ENCODE measurements around the gene CLASP2. TPM values are rescaled to one million over a fixed set of nuclear protein-coding genes. Genes with fewer than 3 reads are reported as not detected.

The CLASP2 gene
- total RNA-seq (2022; extraction: Qiagen RNA extraction; ENCODE audit: low read depth): 16.2 to 22.5 TPM (median 20.2 TPM) in 5 replicates

DNA sequence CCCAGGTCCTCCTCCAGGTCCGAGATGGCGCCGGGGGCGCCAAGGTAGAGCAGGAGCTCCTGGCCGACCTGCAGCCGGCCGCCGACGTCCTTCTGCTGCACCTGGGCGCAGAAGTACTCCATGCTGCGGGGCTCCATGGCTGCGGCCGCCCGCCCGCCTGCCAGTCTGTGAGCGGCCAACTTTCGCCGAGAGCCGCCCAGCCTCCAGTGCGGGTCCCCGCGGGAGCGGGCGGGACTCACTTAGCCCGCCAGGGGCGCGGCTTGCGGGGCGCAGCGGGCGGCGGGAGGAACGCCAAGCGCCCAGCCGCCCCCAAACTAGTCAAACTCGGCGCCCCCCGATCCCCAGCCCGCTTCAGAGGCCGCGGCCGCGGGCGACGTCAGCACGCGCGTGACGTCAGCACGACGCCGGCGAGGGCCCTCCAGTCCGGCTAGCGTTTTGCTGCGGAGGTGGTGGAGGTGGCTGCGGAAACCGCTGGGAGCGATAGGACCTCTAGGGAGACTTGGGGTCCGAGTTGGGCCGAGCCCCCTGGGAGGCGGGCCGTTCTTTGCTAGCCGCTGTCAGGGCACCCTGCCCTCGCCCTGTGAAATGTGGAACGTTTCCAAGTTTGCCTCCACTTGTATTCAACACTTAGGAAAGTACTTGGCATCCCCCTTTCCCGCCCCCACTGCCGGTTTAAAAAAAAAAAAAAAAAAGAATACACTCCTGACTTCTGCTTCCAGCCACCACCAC is at the start of gene CLASP2:
Gene CLASP2, minus strand, starts transcription at position 389 of the 729 bp plus-strand sequence. Its CDS starts 252 bp downstream, at position 137.

Other genes with a start within 250 kb of the CLASP2 start
- 108 to 177 TPM (median 169 TPM) in 5 replicates for gene PDCD6IP, start 80.4 kb upstream of the CLASP2 start, total RNA-seq (2022; extraction: Qiagen RNA extraction; ENCODE audit: low read depth)

All from A549 treated with DMSO at 1 μM for 4 hours (cell line).